Thoracic aorta (tissue), 2 donors: Measurements from ENCODE around the gene C9orf152. TPM values are rescaled to one million over a fixed set of nuclear protein-coding genes. Genes with fewer than 3 reads are reported as not detected.
A peak's percentile ranks its signal among the peaks of the same experiment; 100 is the strongest.

ENCODE experiments used
- ATAC-seq: fragments of 150-250 bp; one replicate; pipeline ENCODE4 v1.8.0; 2017; ENCODE audit warnings: low read depth; ENCODE audit not compliant: insufficient number of reproducible peaks, low FRiP score
- DNase-seq: peaks from one replicate; pipeline ENCODE4 v3.0.0-alpha.2; 2020; ENCODE audit warnings: low spot score
- H3K27ac ChIP-seq, 2 donors: fragments of 200-600 bp; sonication (generic); 1 replicate in 1 of 2; 2 replicates in 1 of 2; pipeline ENCODE4 v1.5.1; 2016; ENCODE audit warnings: mild to moderate bottlenecking in 2 of 2, moderate library complexity in 2 of 2
- H3K27me3 ChIP-seq: fragments of 200-600 bp; sonication (generic); replicated peaks from 2 replicates; pipeline ENCODE4 v1.6.0; 2016; ENCODE audit warnings: mild to moderate bottlenecking; ENCODE audit not compliant: insufficient read depth
- H3K36me3 ChIP-seq: fragments of 200-600 bp; sonication (generic); one replicate; pipeline ENCODE4 v1.5.1; 2016
- H3K4me1 ChIP-seq, 2 donors: fragments of 200-600 bp; sonication (generic); 1 replicate in 1 of 2; 2 replicates in 1 of 2; pipeline versions ENCODE4 v1.5.1 to v1.6.0; 2016; ENCODE audit warnings: low read depth in 2 of 2, mild to moderate bottlenecking in 1 of 2; ENCODE audit not compliant: control insufficient read depth in 1 of 2
- H3K4me3 ChIP-seq: fragments of 200-600 bp; sonication (generic); 2 replicates; pipeline ENCODE4 v1.5.1; 2016; ENCODE audit warnings: mild to moderate bottlenecking
- H3K9me3 ChIP-seq: fragments of 200-600 bp; sonication (generic); 2 replicates; pipeline ENCODE4 v1.5.1; 2016
- total RNA-seq, 2 donors: library from RNA; depleted of rRNA; stranded (reverse); fragments of >200 nt; gene quantifications; one replicate each; pipeline versions ENCODE4 v1.1.0 to v1.2.3, GENCODE V29; 2016
- TF ChIP-seq, protein P1 (sequence below): fragments of 200-600 bp; sonication (generic); IDR thresholded peaks from one replicate; pipeline ENCODE4 v1.5.1; 2019; ENCODE audit warnings: antibody characterized with exemption

The C9orf152 gene
- total RNA-seq, 2 donors from 2014 or later = 0.56 TPM; not detected in 1

DNA sequence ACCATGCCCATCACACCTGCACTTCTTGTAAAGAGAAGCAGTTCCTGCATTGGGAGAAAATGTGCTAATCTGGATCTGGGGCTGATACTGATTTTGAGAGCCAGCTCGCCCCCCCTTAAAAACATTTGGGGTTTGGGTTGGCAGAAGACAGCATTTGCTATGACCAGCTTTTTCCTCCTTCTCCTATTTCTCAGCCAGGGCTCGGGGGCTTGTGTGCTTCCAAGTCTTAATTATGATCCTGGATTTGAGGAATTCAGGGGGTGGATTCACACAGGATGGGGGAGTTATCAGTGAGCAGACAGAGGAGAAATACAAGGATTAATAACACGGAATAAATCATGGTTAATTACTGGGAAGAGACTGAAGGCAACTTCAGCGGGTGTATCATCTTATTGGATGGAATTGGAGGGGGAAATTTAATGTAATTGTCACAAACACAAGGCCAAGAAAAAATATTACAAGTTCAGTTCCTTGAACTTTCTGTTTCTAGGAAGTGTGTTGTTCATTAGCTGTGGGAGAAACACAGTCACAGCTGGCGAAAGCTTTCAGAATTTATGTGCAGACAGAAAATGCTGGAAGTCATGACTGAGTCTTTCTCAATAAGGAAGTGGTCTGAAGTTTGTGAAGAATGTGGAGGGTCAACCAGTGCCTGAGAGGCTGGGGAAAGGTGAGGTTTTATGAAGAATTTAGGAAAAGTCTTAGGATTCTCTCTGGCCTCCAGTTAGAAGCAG lies 15.3 kb downstream of the C9orf152 start:
- TF ChIP-seq, protein P1, sequence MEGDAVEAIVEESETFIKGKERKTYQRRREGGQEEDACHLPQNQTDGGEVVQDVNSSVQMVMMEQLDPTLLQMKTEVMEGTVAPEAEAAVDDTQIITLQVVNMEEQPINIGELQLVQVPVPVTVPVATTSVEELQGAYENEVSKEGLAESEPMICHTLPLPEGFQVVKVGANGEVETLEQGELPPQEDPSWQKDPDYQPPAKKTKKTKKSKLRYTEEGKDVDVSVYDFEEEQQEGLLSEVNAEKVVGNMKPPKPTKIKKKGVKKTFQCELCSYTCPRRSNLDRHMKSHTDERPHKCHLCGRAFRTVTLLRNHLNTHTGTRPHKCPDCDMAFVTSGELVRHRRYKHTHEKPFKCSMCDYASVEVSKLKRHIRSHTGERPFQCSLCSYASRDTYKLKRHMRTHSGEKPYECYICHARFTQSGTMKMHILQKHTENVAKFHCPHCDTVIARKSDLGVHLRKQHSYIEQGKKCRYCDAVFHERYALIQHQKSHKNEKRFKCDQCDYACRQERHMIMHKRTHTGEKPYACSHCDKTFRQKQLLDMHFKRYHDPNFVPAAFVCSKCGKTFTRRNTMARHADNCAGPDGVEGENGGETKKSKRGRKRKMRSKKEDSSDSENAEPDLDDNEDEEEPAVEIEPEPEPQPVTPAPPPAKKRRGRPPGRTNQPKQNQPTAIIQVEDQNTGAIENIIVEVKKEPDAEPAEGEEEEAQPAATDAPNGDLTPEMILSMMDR = no peak
- H3K9me3 ChIP-seq = no peaks in the 10 kb centered on the region
- no peaks in the 10 kb centered on the region for H3K27me3 ChIP-seq
- ATAC-seq (peak; percentile 68), DNase-seq (no peak)
- no peaks in the 10 kb centered on the region for H3K36me3 ChIP-seq
- H3K27ac ChIP-seq = peak overlapping the region; percentile 62
- peak overlapping the region; percentile 19 for H3K4me3 ChIP-seq
- peaks cover 3 to 16% of the 10 kb centered on the region in 2 donors for H3K4me1 ChIP-seq

DNA sequence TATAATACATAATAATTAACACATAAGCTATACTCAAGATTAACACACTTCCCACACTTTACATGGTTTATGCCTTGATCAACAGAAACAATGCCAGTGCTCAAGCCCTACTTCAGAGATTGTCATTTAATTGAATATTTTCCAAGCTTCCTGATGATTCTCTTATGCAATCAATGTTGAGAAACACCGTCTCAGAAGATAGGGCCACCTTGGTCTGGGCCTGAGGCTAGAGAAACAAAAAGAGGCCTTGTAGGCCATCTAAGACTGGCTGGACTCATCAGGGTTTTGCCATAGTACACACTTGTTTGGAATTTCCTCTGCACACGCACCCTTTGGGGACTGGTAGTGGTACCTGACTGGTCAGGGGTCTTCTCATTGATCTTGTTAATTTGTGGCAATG lies 16.3 kb downstream of the C9orf152 start:
- ATAC-seq = no peak
- TF ChIP-seq, protein P1 = no peak
- no peak for DNase-seq

DNA sequence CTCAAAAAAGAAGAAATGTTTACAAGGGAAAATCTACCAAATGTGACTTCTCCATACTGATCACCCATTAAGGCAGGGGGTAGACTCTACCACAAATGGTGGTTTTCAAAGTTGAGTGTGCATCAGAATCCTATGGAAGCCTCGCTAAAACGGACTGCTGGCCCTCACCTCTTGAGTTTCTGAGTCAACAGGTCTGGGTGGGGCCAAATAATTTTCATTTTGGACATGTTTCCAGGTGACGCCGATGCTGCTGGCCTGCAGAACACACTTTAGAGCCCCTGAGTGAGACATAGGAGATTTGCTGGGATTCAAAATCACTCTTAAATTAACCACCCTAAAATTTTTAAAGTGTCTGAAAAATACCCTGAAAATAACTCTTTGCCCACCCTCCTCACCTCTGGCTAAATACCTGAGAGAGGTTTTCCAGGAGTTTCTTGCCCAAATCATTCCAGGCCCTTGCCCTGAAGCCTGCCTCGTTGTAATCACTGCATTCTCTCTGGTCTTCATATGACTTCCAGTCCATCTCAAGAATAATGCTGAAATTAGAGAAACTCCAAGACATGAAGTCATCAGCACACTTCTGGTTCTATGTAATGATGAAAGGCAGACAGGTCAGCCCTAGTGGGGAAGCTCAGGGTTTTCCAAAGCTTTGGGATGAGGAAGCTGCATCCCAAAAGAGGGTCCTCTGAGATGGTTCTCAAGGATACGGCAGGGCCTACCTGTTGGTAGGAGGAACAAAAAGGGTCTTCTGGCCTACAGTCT lies 18.2 kb downstream of the C9orf152 start:
- Histone ChIP-seq H3K4me1 (peaks cover 3 to 16% of the 10 kb centered on the region in 2 donors), H3K27me3 (no peaks in the 10 kb centered on the region)
- no peak for ATAC-seq

More for the DNA sequence above, 16.3 kb downstream of the C9orf152 start:
- Histone ChIP-seq H3K27me3 (no peaks in the 10 kb centered on the region), H3K4me3 (no peak overlapping the region), H3K4me1 (peaks cover 3 to 16% of the 10 kb centered on the region in 2 donors), H3K9me3 (no peaks in the 10 kb centered on the region), H3K36me3 (no peaks in the 10 kb centered on the region), H3K27ac (peak overlapping the region in 1 of 2 donors; percentile 62)

DNA sequence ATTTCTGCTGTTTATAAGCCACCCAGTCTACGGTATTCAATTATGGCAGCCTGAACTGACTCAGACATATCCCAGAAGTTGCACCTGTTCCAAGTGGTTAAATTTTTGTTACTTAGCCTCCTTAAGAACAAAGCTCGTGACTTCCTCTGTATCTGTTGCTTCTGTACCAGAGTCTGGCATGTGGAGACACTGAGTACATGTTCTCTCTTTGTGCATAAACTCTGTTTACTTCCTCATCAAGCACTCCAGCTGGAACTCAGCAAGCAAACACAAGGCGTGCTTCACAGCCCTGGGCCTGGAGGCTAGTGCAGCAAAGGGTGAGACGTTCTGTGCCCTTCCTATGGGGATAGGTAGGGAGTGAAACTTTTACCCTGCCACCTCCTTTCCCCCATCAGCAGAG lies 19.0 kb downstream of the C9orf152 start:
- Histone ChIP-seq H3K9me3 (no peaks in the 10 kb centered on the region), H3K27me3 (no peaks in the 10 kb centered on the region), H3K4me3 (no peak overlapping the region), H3K27ac (peak overlapping the region in 1 of 2 donors; percentile 32), H3K36me3 (no peaks in the 10 kb centered on the region), H3K4me1 (peaks cover 3 to 16% of the 10 kb centered on the region in 2 donors)
- no peak for DNase-seq
- TF ChIP-seq, protein P1 = no peak
- no peak for ATAC-seq

More for the DNA sequence above, 18.2 kb downstream of the C9orf152 start:
- Histone ChIP-seq H3K27ac (peak overlapping the region in 1 of 2 donors; percentile 32), H3K4me3 (no peak overlapping the region), H3K9me3 (no peaks in the 10 kb centered on the region), H3K36me3 (no peaks in the 10 kb centered on the region)
- TF ChIP-seq, protein P1 = no peak
- no peak for DNase-seq

DNA sequence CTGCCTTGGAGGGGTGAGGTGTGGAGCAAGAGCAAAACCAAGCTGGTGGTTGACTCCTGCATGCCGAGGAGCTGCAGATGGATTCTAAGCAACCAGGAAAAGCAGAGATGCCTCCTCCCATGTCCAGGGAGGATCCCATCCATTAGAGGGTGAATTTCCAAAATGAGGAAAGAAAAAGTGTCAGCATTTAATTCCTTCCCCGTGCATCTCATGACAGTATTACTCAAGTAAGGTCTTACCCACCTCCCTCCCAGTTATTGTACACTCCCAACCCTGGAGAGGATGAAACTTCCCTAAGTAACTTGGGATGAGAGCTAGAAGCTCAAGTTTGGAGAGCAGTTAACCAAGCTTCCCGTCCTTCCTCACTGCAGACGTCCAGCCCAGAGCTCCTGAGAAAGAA lies 19.9 kb downstream of the C9orf152 start:
- ATAC-seq (no peak), DNase-seq (no peak)
- Histone ChIP-seq H3K4me3 (no peak overlapping the region), H3K9me3 (no peaks in the 10 kb centered on the region), H3K4me1 (peaks cover 3 to 10% of the 10 kb centered on the region in 2 donors), H3K27ac (no peak overlapping the region), H3K27me3 (no peaks in the 10 kb centered on the region), H3K36me3 (no peaks in the 10 kb centered on the region)
- TF ChIP-seq, protein P1 = no peak
